Suppressor macrophage treated with lipopolysaccharide for 1 hour (primary cell): ENCODE data around the gene CCT6B.
"Not testable (repeated sequence)": the region's sequence is repeated elsewhere in the genome, so short reads cannot be mapped to it uniquely, and the experiment has no call there.

Experiments used
- DNase-seq, 3 donors: peaks; one replicate each; pipeline ENCODE4 v3.0.0-alpha.2; 2020 to 2022

The CCT6B gene

DNA sequence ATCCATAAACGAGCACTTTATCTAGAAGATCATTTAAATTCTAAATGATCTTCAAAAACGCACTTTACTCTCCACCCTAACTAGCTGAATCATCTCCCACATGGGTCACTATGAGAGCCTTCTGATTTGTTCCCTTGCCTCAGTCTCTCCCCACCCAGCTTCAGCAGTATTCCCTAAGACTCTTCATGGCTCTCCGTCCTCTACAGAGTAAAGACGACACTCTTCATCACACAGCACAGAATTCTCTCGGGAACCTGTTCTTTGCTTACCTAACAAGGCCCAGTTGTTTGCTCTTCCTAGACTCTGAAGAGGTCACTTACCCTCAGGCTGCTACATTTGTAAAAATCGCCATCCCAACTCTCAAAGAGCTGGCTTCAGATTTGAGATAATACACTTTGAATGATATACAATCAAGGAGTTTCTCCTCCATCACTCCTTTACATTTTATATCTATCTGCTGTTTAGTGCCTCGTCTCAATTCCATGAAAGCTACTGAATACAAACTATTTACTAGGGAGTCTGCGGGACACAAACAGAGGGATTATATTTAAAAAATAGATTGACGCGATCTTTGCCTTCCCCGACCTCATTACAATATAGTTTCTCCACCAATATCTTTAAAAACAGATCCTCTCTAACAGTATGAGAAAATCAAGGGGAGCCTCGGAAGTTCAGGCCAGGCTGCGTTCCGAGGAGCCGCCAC is 18.5 kb upstream of the CCT6B start:
- no peak for DNase-seq

DNA sequence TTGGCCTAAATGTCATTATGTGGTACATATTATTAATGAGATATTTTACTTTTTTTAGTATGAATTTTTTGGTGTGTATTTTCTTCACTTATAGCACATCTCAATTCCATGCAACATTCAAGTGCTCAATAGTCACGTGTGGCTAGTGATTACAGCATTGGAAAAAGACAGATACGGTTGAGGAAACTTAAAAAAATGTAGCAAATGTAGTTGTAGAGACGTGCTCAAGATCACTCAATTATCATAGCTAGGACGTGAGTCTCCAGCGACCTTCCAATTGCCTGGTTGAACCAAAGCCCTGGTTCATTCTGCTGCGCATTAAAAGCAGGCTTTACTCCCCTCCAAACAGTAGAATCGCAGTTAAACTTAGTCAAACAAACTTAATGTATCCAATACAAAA is 17.9 kb upstream of the CCT6B start:
- DNase-seq: no peak

DNA sequence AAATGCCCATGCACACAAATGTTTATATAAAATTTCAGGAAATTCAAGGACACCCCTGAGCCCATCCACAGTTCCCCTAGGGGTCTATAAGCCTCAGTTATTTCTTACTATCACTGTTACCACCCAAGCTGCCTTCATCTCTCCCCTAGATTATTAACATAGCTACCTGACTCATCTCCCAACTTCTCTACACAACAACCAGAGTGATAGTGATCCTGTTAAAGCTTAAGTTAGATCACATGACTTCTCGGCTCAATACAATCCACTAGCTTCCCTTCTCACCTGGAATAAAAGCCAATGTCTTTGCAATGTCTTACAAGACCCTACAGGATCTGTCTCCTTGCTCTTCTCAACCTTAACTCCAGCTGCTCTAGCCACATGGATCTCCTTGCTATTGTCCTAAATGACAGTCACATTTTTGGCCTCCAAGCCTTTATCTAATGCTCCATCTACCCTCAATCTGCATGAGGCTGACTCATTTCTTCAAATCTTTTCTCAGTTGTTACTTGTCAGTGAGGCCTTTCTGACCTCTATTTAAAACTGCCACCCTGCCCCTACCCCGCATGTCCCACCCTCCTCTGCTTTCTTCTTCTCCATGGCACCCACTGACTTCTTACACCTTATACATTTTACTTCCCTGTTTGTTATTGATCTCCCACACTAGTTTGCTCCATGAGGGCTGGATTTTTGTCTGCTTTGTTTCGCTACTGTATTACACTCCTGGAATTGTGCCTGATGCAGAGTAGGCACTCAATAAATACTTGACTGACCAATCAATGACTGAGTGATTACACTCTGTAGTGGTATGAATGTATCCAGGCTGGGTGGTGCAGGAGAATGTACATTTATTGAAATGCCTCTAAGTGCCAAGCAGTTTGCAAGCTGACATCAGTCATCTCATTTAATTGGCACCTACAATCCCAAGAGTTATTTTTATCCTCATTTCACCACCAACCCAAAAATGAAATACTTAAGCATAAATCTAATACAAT is 13.8 kb upstream of the CCT6B start:
- no peak for DNase-seq

DNA sequence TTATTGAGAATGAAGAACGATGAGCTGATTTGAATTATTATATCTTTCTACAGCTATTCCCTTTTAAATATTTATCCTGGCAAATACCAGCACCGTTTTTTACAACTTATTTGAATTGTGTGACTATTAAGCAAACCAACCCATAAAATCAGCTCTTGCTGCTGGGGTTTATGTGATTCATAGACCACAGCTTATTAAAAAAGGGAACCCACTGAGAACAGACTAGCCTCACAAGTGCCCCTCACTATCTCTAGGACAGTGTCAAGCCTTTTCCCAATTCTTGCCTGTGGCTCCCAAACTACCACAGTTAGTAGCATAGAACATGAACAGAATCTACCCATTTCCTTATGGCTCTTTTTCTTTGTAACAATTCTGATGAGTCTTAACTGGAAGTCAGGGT is 12.9 kb upstream of the CCT6B start:
- DNase-seq: no peak

DNA sequence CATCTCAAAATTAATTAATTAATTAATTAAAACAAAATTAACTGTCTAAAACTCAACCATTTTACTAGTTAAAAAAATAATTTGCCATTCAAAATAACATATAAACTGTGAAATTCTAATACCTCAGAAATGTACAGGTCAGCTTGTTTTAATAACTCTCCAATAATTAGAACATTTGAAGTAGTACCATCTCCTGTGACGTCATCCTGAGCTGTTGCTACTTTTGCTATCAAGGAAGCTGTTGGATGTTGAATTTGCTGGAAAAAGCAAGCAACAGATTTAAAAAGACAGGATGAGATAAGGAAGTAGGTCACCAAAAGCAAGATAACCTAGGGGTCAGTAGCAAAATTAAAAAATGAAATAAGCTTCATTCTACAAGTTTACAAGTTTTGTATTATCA is 2.8 kb downstream of the CCT6B start:
- no peak for DNase-seq

DNA sequence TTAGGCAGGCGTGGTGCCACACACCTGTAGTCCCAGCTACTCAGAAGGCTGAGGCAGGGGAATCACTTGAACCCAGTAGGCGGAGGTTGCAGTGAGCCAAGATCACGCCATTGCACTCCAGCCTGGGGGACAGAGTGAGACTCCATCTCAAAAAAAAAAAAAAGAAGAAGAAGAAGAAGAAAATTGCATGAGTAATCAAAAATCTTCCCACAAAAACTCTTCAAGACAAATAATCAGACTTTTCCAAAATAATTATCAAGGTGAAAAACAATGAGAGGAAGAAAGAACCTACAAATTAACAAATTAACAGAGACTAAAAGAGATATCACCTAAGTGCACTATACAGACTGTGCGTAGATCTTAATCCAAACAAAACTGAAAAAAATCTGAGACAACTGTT is 10.5 kb downstream of the CCT6B start:
- not testable (repeated sequence) for DNase-seq

DNA sequence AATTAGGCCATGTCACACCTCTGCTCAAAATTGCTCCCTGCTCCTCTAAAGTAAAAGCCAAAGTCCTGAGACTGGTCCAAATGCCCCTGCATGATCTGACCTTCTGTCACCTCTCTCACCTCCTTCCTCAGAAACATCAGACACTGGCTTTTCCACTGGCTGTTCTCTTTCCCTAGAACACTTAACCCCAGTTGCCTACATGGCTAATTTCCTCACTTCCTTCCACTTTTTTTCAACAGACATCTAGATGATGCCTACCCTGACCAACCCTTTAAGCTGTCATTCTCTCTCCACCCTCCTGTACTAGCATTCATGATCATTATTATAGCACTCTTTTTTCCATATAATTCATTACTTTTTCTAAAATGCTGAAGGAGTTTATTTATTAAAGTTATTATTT is 31.0 kb downstream of the CCT6B start:
- peak; percentile 22 to 28 (median 22) for DNase-seq

DNA sequence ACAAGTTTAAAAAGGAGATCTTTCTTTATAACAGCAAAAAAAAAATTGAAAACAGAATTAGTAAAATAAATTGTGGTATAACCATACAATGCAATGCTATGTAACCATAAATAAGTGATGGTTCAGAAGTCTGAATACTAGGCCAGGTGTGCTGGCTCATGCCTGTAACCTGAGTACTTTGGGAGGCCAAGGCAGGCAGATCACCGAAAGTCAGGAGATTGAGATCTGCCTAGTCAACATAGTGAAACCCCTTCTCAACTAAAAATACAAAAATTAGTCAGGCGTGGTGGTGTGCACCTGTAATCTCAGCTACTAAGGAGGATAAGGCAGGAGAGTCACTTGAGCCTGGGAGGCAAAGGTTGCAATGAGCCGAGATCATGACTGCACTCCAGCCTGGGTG is 34.6 kb downstream of the CCT6B start:
- DNase-seq: no peak

DNA sequence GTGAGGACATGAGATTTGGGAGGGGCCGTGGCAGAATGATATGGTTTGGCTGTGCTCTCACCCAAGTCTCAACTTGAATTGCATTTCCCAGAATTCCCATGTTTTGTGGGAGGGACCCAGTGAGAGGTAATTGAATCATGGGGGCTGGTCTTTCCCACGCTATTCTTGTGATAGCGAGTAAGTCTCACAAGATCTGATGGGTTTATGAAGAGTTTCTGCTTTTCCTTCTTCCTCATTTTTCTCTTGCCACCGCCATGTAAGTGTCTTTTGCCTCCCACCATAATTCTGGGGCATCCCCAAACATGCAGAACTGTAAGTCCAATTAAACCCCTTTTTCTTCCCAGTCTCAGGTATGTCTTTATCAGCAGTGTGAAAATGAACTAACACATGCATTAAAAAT is 40.6 kb downstream of the CCT6B start:
- DNase-seq: peak; percentile 72 to 80 (median 73)

DNA sequence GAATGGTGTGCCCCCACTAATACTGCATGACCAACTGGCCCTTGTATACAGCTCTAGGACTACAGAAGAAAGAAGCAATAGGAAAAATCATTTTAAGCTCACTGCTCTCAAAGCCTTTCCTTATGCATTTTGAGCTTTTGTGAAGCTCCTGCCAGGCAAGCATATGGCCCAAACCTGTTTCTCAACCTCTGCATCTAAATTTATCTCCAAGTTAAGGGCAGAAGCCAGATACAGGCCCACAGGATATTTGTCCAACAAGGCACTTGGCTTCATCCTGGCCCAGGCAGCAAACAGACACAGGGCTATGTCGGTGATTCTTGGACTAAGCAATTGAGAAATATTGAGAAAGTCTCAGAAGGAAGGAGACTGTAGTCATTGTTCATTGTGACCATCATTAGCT is 43.9 kb downstream of the CCT6B start:
- no peak for DNase-seq

DNA sequence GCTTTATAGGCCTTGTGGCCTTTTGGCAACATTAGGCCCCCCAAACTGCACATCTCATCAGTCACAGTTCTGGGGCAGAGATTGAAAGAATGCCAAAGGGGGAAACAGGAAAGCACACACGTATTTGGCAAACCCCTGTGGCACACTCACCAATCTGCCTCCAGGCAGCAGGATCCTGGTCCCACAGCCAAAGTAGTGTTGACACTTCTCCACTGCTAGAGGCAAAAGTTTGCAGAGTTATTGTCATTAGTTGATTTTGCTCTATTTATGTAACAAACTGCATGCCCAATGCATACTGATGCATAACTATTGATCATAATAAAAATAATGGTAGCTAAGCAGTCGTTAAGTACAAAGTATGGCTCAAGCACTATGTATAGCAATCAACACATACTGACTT is 45.1 kb downstream of the CCT6B start:
- DNase-seq: no peak

DNA sequence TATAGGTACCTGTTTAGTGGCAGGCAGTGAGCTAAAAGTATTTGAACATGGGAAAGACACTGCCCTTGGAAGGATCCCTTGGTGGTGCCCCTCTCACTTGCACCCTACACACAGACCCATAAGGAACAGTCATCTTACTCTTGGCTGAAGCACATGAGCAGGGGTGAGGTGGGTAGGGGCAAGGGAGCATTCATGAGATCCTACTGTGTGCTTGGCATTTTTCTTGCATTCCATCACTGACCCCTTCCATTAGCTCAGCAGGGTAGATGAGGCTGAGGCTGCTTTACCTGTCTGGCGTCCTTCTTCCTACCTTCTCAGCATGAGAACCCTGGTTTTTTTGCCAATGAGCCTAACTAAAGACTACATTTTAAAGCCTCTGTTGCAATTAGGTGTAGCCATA is 48.3 kb downstream of the CCT6B start:
- no peak for DNase-seq

DNA sequence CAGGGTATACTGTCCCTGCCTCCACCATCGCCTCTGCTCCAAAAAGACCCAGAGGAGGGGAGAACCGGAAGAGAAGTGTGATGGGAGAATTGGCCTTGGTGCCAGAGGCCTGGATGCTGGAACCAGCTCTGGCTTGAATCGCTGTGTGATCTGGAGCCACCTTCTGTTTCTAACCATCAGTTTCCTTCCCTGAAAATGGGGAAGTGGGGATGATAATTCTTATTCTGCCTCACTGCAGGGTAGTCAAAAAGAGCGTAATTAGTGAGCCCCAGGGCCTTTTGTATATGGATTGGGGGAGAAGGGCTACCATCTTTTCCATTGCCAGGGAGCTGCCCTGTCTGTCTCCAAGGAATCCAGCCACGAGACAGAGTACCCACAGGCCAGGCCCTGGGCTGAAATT is 52.2 kb downstream of the CCT6B start:
- no peak for DNase-seq

DNA sequence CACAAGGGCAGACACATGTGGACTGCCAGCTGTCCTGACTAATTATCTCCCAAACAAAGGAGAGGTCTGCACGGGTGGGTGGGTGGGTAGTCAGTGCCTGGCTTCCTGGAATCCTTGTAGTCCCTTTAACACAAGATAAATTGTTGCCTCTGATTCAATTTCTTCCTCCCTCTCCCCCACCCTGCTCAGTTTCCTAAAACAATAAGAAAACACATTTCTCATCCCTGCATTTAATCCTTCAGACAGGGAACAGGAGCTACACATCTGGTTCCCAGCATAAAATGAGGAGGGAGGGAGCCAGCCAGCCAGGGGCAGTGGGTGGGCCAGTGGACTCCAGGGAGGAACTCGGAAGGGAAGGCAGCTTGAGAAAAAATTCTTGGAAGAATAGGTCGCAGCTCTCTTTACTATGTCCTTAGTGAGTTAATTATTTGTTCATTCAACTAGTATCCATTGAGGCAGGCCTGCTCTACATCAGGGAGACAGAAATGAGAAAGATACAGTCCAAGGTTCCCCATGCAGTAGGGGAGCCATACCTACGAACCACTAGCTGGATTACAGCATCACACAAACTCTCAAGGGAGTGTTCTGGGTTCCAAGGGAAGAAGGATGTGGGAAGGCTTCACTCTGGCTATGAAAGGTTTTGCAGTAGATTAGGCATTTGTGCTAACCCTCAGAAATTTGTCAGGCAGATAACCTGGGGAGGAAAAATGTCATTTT is 58.3 kb downstream of the CCT6B start:
- no peak for DNase-seq

DNA sequence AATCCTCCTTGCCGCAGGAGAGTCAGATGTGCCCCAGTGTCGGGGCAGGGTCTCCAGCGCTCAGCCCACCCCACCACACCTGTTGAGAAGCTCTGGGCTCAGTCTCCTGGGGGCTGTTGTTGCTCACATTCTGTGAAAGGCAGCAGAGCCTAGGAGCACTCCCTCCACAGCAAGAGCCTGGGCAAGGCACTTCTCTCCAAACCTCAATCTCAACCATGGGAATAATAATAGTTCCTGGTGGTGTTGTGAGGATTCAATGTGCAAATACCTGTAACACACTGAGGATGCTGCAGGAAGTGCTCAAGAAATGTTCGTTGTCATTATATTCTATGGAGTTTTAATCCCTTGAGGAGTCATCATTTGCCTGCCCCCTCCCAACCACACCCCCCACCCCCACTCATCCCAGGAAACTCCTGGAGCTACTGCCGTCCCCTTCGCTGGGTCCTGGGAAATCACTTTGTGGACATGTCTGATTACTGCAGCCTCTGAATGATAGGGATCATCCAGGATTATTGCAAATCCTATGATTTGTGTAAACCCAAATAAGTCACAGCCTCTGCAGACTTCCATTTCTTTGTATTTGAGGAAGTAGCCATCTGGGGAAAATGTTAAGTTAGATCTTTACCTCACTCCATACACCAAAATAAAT is 61.5 kb downstream of the CCT6B start:
- no peak for DNase-seq

DNA sequence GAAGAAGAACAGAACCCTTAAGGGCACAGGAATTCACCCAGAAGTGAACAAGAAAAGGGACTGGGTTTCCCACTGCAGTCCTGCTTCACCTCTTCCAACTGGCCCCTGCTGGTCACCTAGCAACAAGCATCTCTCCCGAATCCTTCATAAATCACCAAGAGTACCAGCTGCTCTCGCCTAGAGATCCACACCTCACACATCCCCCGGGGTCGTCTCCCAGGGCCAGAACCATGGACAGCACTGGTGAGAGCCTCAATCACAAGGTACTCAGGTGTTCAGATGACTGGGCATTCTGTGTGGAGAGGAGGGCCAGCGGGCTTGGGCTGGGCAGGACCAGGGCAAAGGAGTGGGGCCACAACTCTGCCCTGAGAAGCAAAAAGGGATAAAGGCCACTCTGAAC is 65.9 kb downstream of the CCT6B start:
- no peak for DNase-seq

DNA sequence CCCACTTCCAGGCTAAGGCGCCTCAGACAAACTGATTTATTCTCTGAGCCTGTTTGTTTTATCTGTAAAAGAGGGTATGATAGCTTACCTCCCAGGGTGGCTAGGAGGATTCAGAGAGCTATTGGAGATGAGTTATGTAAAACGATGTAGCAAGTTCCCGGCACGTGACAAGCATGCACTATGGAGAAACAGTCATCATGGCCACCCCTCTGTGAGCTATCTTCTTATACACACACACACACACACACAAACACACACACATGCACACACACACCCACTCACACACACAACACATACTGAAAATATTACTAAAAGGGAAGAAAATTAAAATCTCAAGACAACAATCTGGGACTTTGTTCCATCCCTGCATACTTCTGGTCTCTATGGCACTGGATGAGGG is 66.3 kb downstream of the CCT6B start:
- DNase-seq: no peak

DNA sequence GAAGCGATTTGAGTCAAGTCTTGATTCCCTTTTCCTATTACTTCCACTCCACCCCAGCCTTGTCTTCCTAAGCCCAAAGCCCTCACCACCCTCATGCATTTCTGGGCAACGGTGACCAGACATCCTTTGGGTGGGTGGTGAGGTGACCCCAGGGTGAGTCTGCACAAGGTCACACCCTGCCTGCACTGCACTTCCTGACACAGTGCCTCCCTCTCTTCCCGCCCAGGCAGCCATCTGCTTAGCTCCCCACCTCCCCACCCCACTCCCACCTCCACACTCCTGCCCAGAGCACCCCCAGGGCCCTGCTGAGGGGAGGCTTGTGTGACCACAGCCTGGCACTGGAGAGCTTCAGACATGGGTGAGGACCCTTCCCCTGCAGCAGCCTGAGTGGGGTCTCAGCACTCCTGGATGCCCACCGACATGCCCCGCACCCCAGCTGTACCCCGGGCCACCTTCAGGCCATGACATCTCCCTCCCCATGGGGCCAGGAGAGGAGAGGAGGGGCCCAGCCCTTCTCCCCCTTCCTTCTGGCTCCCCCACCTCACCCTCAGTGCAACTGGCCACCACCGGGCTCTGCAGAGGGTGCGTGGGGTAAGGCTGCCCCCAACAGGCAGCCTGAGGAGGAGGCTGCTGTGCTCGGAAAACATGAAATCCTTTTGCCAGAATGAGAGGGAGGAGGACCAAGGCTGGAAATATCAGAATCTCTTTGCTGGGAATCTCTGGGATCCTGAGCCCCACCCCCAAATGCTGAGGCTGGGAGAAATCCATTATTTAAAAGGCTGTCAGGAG is 68.6 kb downstream of the CCT6B start:
- peak in 1 of 3 donors; percentile 34 for DNase-seq

DNA sequence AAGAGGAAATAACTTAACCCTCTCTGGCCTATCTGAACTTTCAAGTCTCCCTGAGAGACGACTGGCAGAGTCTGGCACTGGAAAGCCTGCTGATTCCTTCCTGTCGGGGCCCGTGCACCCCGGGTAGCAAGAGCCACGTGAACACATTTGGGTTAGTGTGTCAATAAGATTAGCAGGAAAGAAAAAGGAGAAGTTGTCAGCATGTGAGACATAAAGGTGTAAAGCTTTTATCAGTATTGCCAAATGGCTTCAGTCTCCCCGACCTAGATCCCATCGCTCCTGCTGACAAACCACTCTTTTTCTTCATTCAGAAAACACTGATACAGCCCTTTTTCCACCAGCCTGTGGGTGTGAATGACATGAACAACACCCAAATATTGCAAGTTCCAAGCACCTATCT is 74.4 kb downstream of the CCT6B start:
- no peak for DNase-seq

DNA sequence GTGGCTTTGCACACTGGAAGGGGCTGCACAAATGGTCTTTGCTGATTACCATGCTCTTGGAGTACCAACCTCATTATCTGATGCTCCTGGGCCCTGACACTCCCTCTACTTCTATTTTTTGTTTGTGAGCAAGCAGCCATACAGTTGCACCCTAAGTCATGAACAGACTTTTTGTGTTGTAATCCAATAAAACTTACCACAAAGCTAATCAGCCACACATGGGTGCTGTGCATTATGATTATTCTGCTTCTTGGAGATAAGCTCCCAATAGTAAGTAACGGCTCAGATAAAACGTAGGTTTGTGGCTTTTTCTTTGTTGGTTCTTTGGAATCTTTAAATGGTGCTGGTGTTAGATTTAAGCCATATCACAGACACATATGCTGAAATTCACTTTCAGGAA is 76.2 kb downstream of the CCT6B start:
- DNase-seq: no peak

DNA sequence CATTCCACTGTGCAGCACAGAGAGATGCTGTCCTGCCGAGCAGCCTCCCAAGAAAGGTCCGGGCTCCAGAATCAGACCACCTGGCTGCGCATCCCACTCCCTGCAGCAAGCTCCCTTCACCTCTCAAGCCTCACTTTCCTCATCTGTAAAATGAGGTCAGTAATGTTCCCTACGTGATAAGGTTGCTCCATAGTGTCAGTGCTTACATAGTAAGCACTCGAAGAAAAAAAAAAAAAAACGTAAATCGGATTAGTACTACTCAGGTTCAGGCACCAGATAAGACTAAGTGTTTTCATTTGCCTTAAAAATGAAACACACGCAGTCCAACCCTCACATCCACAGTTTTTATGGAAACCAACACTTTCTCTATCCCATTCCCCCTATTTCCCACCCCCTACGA is 76.7 kb downstream of the CCT6B start:
- no peak for DNase-seq
